ENCODE measurements around the gene CCDC38.

- TF ChIP-seq EZH2 (IDR thresholded peaks at IDR 0.05; ENCODE audit: borderline replicate concordance) (no peak), CTCF (IDR thresholded peaks at IDR 0.05; ENCODE audit: poor library complexity) (no peak), EZH2phosphoT487 (IDR thresholded peaks at IDR 0.05; ENCODE audit: low read depth, severe bottlenecking, unreplicated experiment) (no peak)
Observed at GRCh38 chr12:95949477-95950206, 7.2 kb upstream of the CCDC38 start.

Data from hepatocyte (in vitro differentiated cells).